ENCODE data around the gene TULP1. TPM values are rescaled to one million over a fixed set of nuclear protein-coding genes. Genes with fewer than 3 reads are reported as not detected.

TULP1 gene
- total and polyA plus RNA-seq, 4 donors = 0.05 to 2.6 (median 0.26) TPM; not detected in 1

DNA sequence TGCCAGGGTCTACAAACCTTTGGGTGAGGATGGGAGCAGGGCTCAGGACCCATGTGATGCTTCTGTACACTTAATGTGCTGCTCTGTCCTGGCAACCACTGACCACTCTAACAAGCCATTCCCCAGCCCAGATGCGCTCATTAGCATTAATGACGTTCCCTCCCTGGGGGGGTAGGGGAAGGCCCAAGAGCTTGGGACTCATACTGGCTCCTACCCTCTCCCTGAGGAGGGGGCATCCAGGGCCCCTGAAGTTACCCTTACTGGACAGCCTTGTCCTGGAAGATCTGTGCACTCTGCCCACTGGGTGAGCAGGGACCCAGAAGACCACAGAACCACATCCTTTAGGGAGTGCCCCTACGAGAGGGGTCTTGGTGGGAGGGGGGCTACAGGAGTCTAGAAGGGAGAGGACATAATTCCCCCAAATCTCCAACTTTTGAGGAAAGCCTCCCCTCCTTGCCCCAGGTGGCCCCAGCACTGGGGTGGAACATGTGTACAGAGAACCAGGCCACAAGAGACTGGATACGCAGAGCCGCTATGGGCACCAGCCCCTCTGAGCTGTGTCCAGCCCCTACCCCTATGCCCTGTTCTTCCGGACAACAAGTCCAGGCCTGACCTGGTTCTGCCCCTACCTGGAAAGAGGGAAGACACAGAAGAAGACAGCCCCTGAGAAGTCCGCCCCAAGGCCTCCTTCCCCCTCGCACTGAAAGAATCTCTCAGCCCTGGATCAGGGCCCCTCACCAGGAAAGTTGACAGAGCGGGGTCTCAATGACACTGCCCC, 17.2 kb downstream of the TULP1 start:
- Histone ChIP-seq H3K27ac (ENCODE audit: low read depth in 1 of 2, low read length in 1 of 2) (peak overlapping the region; percentile 50 to 83), H3K4me1 (ENCODE audit: control insufficient read depth in 5 of 5, insufficient read depth in 5 of 5, low read length in 5 of 5) (peaks cover 0 to 68% (median 39%) of the 10 kb centered on the region in 5 donors), H3K9me3 (ENCODE audit: control insufficient read depth in 4 of 4, insufficient read depth in 3 of 4, low read length in 3 of 4) (no peaks in the 10 kb centered on the region), H3K4me3 (peak overlapping the region; percentile 40), H3K36me3 (ENCODE audit: control insufficient read depth in 4 of 4, insufficient read depth in 4 of 4, low read length in 4 of 4) (no peaks in the 10 kb centered on the region), H3K27me3 (ENCODE audit: control insufficient read depth in 3 of 3, insufficient read depth in 3 of 3, low read length in 2 of 3) (no peaks in the 10 kb centered on the region), H3K9ac (ENCODE audit: insufficient read depth in 1 of 2, low read length in 2 of 2) (peak overlapping the region; percentile 55 to 65)
- ATAC-seq (ENCODE audit: insufficient read depth, low FRiP score) (no peak), DNase-seq (no peak)
- WGBS, 2 donors = 71 to 79% methylated on average over 9 of the region's 9 CpGs
- TF ChIP-seq, protein P1, sequence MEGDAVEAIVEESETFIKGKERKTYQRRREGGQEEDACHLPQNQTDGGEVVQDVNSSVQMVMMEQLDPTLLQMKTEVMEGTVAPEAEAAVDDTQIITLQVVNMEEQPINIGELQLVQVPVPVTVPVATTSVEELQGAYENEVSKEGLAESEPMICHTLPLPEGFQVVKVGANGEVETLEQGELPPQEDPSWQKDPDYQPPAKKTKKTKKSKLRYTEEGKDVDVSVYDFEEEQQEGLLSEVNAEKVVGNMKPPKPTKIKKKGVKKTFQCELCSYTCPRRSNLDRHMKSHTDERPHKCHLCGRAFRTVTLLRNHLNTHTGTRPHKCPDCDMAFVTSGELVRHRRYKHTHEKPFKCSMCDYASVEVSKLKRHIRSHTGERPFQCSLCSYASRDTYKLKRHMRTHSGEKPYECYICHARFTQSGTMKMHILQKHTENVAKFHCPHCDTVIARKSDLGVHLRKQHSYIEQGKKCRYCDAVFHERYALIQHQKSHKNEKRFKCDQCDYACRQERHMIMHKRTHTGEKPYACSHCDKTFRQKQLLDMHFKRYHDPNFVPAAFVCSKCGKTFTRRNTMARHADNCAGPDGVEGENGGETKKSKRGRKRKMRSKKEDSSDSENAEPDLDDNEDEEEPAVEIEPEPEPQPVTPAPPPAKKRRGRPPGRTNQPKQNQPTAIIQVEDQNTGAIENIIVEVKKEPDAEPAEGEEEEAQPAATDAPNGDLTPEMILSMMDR (IDR thresholded peaks at IDR 0.05; ENCODE audit: control extremely low read depth, extremely low read depth) = no peak

DNA sequence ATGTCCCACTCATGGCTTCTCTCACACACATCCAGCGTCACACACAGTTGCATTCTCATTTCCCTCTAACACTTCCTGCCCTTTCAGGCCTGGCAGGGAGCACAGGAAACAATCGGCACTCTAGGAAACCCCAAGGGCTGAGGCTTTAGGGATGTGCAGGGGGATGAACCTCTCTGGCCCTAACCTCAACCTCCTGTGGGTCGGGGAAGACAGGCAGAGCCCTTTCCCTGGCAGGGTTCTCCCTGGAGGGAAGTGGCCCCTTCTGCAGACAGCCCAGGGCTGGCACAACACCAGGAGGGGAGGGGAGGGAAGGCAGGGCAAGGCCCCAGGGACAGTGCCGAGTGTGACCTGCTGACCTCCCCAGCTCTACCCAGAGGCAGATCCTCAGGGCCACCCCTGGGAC, 18.5 kb downstream of the TULP1 start:
- 0 to 5% methylated on average over 4 of the region's 4 CpGs for WGBS, 2 donors
- peaks cover 0 to 69% (median 41%) of the 10 kb centered on the region in 5 donors for H3K4me1 ChIP-seq (ENCODE audit: control insufficient read depth in 5 of 5, insufficient read depth in 5 of 5, low read length in 5 of 5)
- H3K9me3 ChIP-seq (ENCODE audit: control insufficient read depth in 4 of 4, insufficient read depth in 3 of 4, low read length in 3 of 4) = no peaks in the 10 kb centered on the region
- ATAC-seq (ENCODE audit: insufficient read depth, low FRiP score) (no peak), DNase-seq (peak in 1 of 3 donors; percentile 71)
- no peak overlapping the region for H3K4me3 ChIP-seq
- H3K27ac ChIP-seq (ENCODE audit: low read depth in 1 of 2, low read length in 1 of 2) = peak overlapping the region in 1 of 2 donors; percentile 37
- H3K36me3 ChIP-seq (ENCODE audit: control insufficient read depth in 4 of 4, insufficient read depth in 4 of 4, low read length in 4 of 4) = no peaks in the 10 kb centered on the region
- H3K9ac ChIP-seq (ENCODE audit: insufficient read depth in 1 of 2, low read length in 2 of 2) = no peak overlapping the region
- TF ChIP-seq, protein P1 (IDR thresholded peaks at IDR 0.05; ENCODE audit: control extremely low read depth, extremely low read depth) = no peak
- no peaks in the 10 kb centered on the region for H3K27me3 ChIP-seq (ENCODE audit: control insufficient read depth in 3 of 3, insufficient read depth in 3 of 3, low read length in 2 of 3)

DNA sequence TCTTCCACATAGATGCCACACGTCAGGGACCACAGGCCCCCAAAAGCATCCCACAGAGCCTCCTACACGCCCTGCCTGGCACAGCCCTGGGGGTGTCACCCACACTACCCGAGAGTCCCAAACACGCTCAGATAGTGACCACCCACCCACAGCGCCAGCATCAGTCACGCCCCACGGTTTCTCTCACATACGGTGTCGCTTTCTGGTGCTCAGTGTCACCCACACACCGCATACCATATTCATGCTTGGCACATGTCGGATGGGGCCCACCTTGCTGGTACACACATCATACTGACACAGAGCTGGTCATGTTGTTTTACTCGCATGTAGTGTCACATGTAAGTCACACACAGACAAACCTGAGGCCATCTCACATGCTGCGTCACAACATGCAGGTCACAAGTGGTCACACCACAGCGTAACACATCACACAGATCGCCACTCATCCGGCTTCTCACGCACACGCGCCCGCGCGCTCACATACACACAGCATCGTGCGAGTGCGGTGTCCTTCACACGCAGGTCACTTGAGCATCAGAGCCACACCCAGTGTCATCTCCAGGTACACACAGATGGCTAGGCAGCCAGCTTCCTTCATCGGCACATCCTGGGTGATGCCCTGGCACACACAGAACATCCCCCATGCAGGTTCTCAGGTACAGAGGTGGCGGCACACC, 19.3 kb downstream of the TULP1 start:
- H3K4me1 ChIP-seq (ENCODE audit: control insufficient read depth in 5 of 5, insufficient read depth in 5 of 5, low read length in 5 of 5) = peaks cover 0 to 66% (median 37%) of the 10 kb centered on the region in 5 donors

More for the DNA sequence above, 19.3 kb downstream of the TULP1 start:
- TF ChIP-seq, protein P1 (IDR thresholded peaks at IDR 0.05; ENCODE audit: control extremely low read depth, extremely low read depth) = no peak
- Histone ChIP-seq H3K36me3 (ENCODE audit: control insufficient read depth in 4 of 4, insufficient read depth in 4 of 4, low read length in 4 of 4) (no peaks in the 10 kb centered on the region), H3K27me3 (ENCODE audit: control insufficient read depth in 3 of 3, insufficient read depth in 3 of 3, low read length in 2 of 3) (no peaks in the 10 kb centered on the region), H3K27ac (ENCODE audit: low read depth in 1 of 2, low read length in 1 of 2) (no peak overlapping the region), H3K9me3 (ENCODE audit: control insufficient read depth in 4 of 4, insufficient read depth in 3 of 4, low read length in 3 of 4) (no peaks in the 10 kb centered on the region), H3K4me3 (no peak overlapping the region), H3K9ac (ENCODE audit: insufficient read depth in 1 of 2, low read length in 2 of 2) (no peak overlapping the region)
- ATAC-seq (ENCODE audit: insufficient read depth, low FRiP score) = no peak
- 84 to 85% methylated on average over 28 of the region's 28 CpGs for WGBS, 2 donors
- no peak for DNase-seq
